ENCODE measurements around the gene WDR45. TPM values are rescaled to one million over a fixed set of nuclear protein-coding genes. Genes with fewer than 3 reads are reported as not detected.

The WDR45 gene
- polyA plus RNA-seq, 1 donor (not counting 4 experiments of a cell fraction or from before 2014, with no cell fraction given), result 43.1 TPM

DNA sequence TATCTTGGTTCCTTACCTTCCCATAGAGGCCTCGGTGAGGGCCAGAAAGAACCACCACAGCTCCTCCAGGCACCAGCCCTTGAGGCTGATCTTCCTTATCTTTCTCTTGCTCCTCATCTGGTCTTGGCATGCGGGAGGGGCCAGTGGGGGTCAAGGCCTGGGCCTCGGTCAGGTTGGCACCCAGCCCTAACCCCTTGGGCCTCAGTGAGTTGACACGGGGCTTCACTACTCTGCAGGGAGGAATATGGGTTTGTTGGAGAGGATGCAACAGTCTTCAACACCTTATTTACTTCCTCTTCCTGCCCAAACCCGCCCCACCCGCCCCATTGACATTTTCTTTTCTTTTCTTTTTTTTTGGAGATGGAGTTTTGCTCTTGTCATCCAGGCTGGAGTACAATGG, 37.9 kb upstream of the WDR45 start:
- Histone ChIP-seq H3K27me3 (ENCODE audit: control insufficient read depth, extremely low read depth, insufficient read depth, low read length) (no peaks in the 10 kb centered on the region), H3K79me2 (ENCODE audit: control insufficient read depth, insufficient read depth, low read length) (peaks cover 7% of the 10 kb centered on the region), H3K9me1 (ENCODE audit: control insufficient read depth, extremely low read depth, insufficient read depth, low read length) (no peaks in the 10 kb centered on the region), H3K4me3 (ENCODE audit: control insufficient read depth in 2 of 3, extremely low read depth in 1 of 3, insufficient read depth in 2 of 3, low read depth in 1 of 3, low read length in 3 of 3) (no peak overlapping the region), H3K4me2 (ENCODE audit: control insufficient read depth, extremely low read depth, insufficient read depth, low read depth, low read length) (no peak overlapping the region), H3K27ac (ENCODE audit: control insufficient read depth, insufficient read depth, low read length) (no peak overlapping the region), H3K9ac (ENCODE audit: control insufficient read depth, extremely low read depth, insufficient read depth, low read length) (no peak overlapping the region), H3K9me3 (ENCODE audit: control insufficient read depth, low read depth, low read length) (no peaks in the 10 kb centered on the region), H3K4me1 (ENCODE audit: control insufficient read depth, extremely low read depth, insufficient read depth, low read length) (no peaks in the 10 kb centered on the region), H2AFZ (ENCODE audit: control insufficient read depth, low read length) (no peak overlapping the region), H4K20me1 (ENCODE audit: control insufficient read depth, extremely low read depth, insufficient read depth, low read length) (no peaks in the 10 kb centered on the region), H3K36me3 (ENCODE audit: control insufficient read depth in 2 of 2, extremely low read depth in 1 of 2, insufficient read depth in 2 of 2, low read length in 2 of 2) (peaks cover 7% of the 10 kb centered on the region in 2 experiments)
- TF ChIP-seq CTCF (optimal IDR thresholded peaks at IDR 0.05 in 1 of 3, IDR thresholded peaks at IDR 0.05 in 1 of 3, conservative IDR thresholded peaks at IDR 0.05 in 1 of 3; ENCODE audit: extremely low read depth in 1 of 3, insufficient read depth in 2 of 3, low read length in 3 of 3) (no peak), EZH2 (IDR thresholded peaks at IDR 0.05; ENCODE audit: low read length) (no peak)
- DNase-seq (ENCODE audit: low read depth, low spot score), result no peak
- FAIRE-seq, result no peak
- dilution Hi-C loops (cut with MboI; ENCODE audit: extremely low pct_ligation_motif_present, low sequenced_read_pairs), result no loop called here

DNA sequence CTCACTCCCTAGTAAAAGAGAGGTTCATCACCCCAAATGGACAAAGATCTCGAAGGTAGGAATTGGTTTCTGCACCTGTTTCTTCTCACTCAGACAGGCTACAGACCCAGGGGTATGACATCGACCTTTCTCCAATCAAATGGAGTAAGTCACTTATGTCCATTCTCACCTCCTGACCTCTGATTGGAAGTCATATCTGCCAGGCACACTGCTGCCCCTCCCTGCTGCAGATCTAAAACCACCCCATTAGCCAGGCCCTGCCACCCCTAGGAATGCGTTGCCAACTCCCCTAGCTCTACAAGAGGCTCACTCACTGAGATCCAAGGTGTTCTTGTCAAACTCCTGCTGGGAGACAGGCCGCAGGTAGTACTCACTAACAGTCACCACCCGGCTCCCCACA, 37.0 kb upstream of the WDR45 start:
- DNase-seq (ENCODE audit: low read depth, low spot score) (no peak), FAIRE-seq (no peak)
- Histone ChIP-seq H4K20me1 (ENCODE audit: control insufficient read depth, extremely low read depth, insufficient read depth, low read length) (no peaks in the 10 kb centered on the region), H3K27ac (ENCODE audit: control insufficient read depth, insufficient read depth, low read length) (no peak overlapping the region), H3K79me2 (ENCODE audit: control insufficient read depth, insufficient read depth, low read length) (peaks cover under 1% of the 10 kb centered on the region), H3K4me2 (ENCODE audit: control insufficient read depth, extremely low read depth, insufficient read depth, low read depth, low read length) (no peak overlapping the region), H3K4me3 (ENCODE audit: control insufficient read depth in 2 of 3, extremely low read depth in 1 of 3, insufficient read depth in 2 of 3, low read depth in 1 of 3, low read length in 3 of 3) (no peak overlapping the region), H3K36me3 (ENCODE audit: control insufficient read depth in 2 of 2, extremely low read depth in 1 of 2, insufficient read depth in 2 of 2, low read length in 2 of 2) (peaks cover 4 to 7% of the 10 kb centered on the region in 2 experiments), H3K27me3 (ENCODE audit: control insufficient read depth, extremely low read depth, insufficient read depth, low read length) (no peaks in the 10 kb centered on the region), H3K9ac (ENCODE audit: control insufficient read depth, extremely low read depth, insufficient read depth, low read length) (no peak overlapping the region), H3K4me1 (ENCODE audit: control insufficient read depth, extremely low read depth, insufficient read depth, low read length) (no peaks in the 10 kb centered on the region), H3K9me1 (ENCODE audit: control insufficient read depth, extremely low read depth, insufficient read depth, low read length) (no peaks in the 10 kb centered on the region), H3K9me3 (ENCODE audit: control insufficient read depth, low read depth, low read length) (no peaks in the 10 kb centered on the region), H2AFZ (ENCODE audit: control insufficient read depth, low read length) (no peak overlapping the region)
- dilution Hi-C loops (cut with MboI; ENCODE audit: extremely low pct_ligation_motif_present, low sequenced_read_pairs), result no loop called here
- TF ChIP-seq CTCF (optimal IDR thresholded peaks at IDR 0.05 in 1 of 3, IDR thresholded peaks at IDR 0.05 in 1 of 3, conservative IDR thresholded peaks at IDR 0.05 in 1 of 3; ENCODE audit: extremely low read depth in 1 of 3, insufficient read depth in 2 of 3, low read length in 3 of 3), result no peak
- TF ChIP-seq EZH2 (IDR thresholded peaks at IDR 0.05; ENCODE audit: low read length), result no peak
